Measurements from ENCODE around the gene UNC13D. TPM values are rescaled to one million over a fixed set of nuclear protein-coding genes. Genes with fewer than 3 reads are reported as not detected.

The UNC13D gene
- total RNA-seq, 1 experiment from 2014 or later: 12.7 TPM

DNA sequence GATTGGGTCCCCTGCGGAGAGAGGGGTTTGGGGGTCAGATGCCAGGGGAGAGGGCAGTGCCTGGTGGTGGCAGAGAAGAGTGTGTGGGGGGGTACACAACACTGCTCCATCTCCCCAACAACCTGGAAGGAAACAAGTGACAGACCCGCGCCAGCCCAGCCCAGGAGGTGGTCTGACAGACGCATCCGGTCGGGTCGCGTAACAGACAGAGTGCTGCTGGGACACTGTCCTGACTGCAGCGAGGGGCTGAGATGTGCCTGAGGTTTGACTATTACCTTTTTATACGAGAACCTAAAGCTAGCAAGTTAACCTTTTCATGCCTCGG, 16.2 kb downstream of the UNC13D start:
- in situ Hi-C loops (cut with HindIII; ENCODE audit: low pct_unique_long_range_greater_than_20kb, low sequenced_read_pairs) (no loop called here), intact Hi-C loops (cut with micrococcal nuclease; ENCODE audit: unreplicated experiment) (no loop called here)
- BruUV-seq (replicated peaks): no TSS peak
- no peaks in the 10 kb centered on the region for H3K27me3 ChIP-seq (ENCODE audit: control insufficient read depth, insufficient read depth, low read length)
- H3K4me3 ChIP-seq (ENCODE audit: low read depth in 2 of 2, low read length in 2 of 2): no peak overlapping the region
- DNase-seq (ENCODE audit: low read depth, low spot score) (no peak), ATAC-seq (no peak)
- ChIA-PET POLR2A (no interaction called here), CTCF (interaction anchor here (1.5 kb wide), 1 partner anchor 32 kb away, joined by 4 read pairs; no protein-coding TSS in a partner anchor)
- H3K27ac ChIP-seq (ENCODE audit: low read length): no peak overlapping the region
- H3K4me1 ChIP-seq (ENCODE audit: control insufficient read depth, insufficient read depth, low read length): no peaks in the 10 kb centered on the region; the same call in 1 of the 2 replicates
- no peaks in the 10 kb centered on the region; the same call in 1 of the 2 replicates for H3K36me3 ChIP-seq (ENCODE audit: control insufficient read depth, insufficient read depth, low read length)
- TF ChIP-seq REST (IDR thresholded peaks at IDR 0.05; ENCODE audit: insufficient read depth in 1 of 2, low read depth in 2 of 2, low read length in 1 of 2) (no peak), TCF7L2 (IDR thresholded peaks at IDR 0.05; ENCODE audit: low read depth, low read length) (no peak), POLR2AphosphoS5 (IDR thresholded peaks at IDR 0.05; ENCODE audit: low read depth, low read length) (no peak), CTCF (IDR thresholded peaks at IDR 0.05) (no peak), SIN3A (IDR thresholded peaks at IDR 0.05; ENCODE audit: borderline replicate concordance, insufficient read depth, low read depth, low read length) (no peak)
- H3K9me3 ChIP-seq (ENCODE audit: control insufficient read depth, insufficient read depth, low read depth, low read length): no peaks in the 10 kb centered on the region

- Histone ChIP-seq H3K27me3 (ENCODE audit: control insufficient read depth, insufficient read depth, low read length) (no peaks in the 10 kb centered on the region), H3K4me1 (ENCODE audit: control insufficient read depth, insufficient read depth, low read length) (no peaks in the 10 kb centered on the region; the same call in 1 of the 2 replicates), H3K27ac (ENCODE audit: low read length) (no peak overlapping the region), H3K4me3 (ENCODE audit: low read depth in 2 of 2, low read length in 2 of 2) (no peak overlapping the region), H3K36me3 (ENCODE audit: control insufficient read depth, insufficient read depth, low read length) (no peaks in the 10 kb centered on the region; the same call in 1 of the 2 replicates), H3K9me3 (ENCODE audit: control insufficient read depth, insufficient read depth, low read depth, low read length) (no peaks in the 10 kb centered on the region)
- ChIA-PET CTCF (interaction anchor here (1.0 to 1.5 kb wide), 3 partner anchors 28 to 63 kb away, joined by 3 to 4 read pairs (median 4); no protein-coding TSS in a partner anchor), POLR2A (interaction anchor here (0.5 kb wide), 1 partner anchor 25 kb away, joined by 14 read pairs; no protein-coding TSS in a partner anchor)
- BruUV-seq (replicated peaks): no TSS peak
- in situ Hi-C loops (cut with HindIII; ENCODE audit: low pct_unique_long_range_greater_than_20kb, low sequenced_read_pairs) (no loop called here), intact Hi-C loops (cut with micrococcal nuclease; ENCODE audit: unreplicated experiment) (no loop called here)
- DNase-seq (ENCODE audit: low read depth, low spot score) (no peak), ATAC-seq (peak; percentile 60)
- TF ChIP-seq SIN3A (IDR thresholded peaks at IDR 0.05; ENCODE audit: borderline replicate concordance, insufficient read depth, low read depth, low read length) (no peak), CTCF (IDR thresholded peaks at IDR 0.05) (peak; percentile 87), REST (IDR thresholded peaks at IDR 0.05; ENCODE audit: insufficient read depth in 1 of 2, low read depth in 2 of 2, low read length in 1 of 2) (no peak)
Measured at GRCh38 chr17:75827308-75828075, 16.7 kb downstream of the UNC13D start.
